IPS DF 4.7 (cell line): Measurements from ENCODE around the gene ZNF784.

ENCODE experiments used
- DNase-seq: peaks from one replicate; pipeline ENCODE4 v3.0.0-alpha.2; 2013; ENCODE audit warnings: low spot score; ENCODE audit errors: extremely low read depth

ZNF784 gene

GRCh38 chr19:55602104-55603001 lies 22.0 kb downstream of the ZNF784 start:
- no peak for DNase-seq

- DNase-seq: no peak
These were observed 23.3 kb downstream of the ZNF784 start for GRCh38 chr19:55601084-55601483.

- no peak for DNase-seq
These were observed 23.7 kb downstream of the ZNF784 start for GRCh38 chr19:55600662-55601028.

GRCh38 chr19:55599842-55600661 lies 24.3 kb downstream of the ZNF784 start, which contains the start of gene ZNF524:
TSS of gene ZNF524 (plus strand) at chr19:55600288. CDS start at chr19:55602113, 1,825 bp downstream.
- DNase-seq: no peak

- no peak for DNase-seq
These were observed 24.9 kb downstream of the ZNF784 start, which contains the start of gene FIZ1 for GRCh38 chr19:55599468-55599841. TSS of gene FIZ1 (minus strand) at chr19:55599517. CDS start at chr19:55597865, 1,652 bp downstream.

DNA sequence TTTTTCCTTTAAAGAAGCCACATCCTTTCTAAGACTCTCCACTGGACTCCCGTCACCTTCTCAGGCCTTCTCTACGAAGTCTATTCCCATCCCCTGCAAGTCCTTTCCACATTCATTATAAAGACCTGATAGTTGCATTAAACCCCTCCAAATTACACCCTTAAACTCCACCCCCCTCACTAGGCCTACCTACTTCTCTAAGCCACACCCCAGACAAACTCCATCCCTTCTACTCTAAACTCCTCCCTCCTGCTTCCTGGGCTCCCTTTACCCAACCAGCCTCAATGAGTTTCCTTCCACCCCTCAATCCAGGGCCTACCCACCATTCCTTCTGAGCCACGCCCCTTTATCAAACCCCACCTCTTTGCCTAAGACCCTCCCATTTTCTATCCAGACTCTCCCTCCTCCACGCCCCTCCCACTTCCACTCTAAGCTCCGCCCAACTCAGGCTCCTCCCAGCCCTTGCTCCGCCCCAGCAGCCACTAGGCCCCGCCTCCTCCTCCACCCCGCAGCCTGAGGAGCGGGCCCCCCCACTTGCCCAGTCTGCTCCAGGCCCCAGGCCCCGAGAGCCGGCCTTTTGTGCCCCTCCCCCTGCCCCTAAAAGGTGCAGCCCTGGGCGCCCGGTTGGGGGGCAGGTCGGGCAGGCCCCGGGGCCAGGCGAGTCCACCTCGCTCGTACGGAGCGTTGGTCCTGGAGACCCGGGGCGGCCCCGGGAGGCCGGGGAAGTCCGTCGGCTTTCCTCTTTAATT lies 25.5 kb downstream of the ZNF784 start:
- DNase-seq: no peak

DNA sequence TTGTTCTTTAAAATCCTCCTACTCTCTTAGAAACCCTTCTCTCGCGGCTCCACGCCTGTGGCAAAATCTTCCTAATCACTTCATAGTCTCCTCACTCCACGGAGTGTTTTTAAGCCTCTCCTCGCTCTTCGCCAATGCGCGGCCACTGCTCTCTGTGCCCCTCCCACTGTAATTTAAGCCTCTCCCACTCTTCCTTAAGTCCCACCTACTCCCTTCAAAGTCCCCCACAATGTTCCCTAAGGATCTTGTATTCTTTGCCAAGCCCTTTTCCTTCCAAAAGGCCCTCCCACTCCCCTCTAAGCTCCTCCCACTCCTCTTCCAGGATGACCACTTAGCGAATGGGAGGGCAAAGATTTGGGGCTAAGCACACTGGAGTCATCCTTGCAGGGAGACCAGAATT lies 26.3 kb downstream of the ZNF784 start:
- DNase-seq: no peak

- DNase-seq: no peak
These were observed 26.9 kb downstream of the ZNF784 start for GRCh38 chr19:55597501-55597921.

DNA sequence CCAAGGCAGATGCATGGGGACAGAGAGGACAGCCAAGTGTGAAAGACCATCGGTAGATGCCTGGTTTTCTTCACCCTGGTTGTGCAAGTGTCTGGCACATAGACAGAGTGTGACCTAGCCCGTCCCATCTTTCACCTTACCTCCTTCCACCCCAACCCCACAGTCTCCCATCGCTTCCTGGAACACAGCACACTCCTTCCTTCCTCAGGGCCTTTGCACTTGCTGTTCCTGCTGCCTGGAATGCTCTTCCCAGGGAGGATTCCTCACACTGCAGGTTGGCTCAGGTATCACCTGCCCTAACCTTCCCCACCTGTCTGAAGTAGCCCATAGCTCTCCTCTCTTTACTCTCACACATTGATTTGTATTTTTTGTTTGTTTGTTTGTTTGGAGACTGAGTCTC lies 28.1 kb downstream of the ZNF784 start:
- no peak for DNase-seq

DNA sequence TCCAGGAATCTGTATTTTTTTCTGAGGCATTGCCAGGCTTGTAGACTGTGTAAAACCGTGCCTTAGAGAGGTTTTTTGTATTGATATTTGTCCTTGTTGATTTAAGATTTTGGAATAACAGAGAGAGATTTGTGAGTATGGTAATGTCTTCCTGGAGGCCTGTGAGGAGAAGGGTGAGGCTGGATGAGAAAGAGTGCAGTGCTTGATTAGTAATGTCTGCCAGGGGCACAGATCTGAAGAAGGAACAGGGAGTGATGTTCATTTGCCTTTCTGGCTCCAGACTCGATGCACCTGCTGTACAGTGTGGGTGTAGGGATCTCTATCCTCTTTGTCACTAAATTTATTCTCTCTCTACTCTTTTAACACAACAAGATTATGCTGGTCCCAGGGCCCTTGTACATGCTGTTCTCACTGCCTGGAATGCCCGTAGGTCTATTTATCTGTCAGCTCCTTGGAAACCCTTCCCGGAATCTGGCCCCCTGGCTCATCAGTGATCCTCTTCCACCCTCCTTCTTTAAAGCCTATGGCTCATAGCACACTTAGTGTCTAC lies 29.3 kb downstream of the ZNF784 start:
- DNase-seq: no peak

- DNase-seq: no peak
These were observed 31.1 kb downstream of the ZNF784 start for GRCh38 chr19:55593096-55593772.

- DNase-seq: no peak
These were observed 31.8 kb downstream of the ZNF784 start for GRCh38 chr19:55592391-55593090.

DNA sequence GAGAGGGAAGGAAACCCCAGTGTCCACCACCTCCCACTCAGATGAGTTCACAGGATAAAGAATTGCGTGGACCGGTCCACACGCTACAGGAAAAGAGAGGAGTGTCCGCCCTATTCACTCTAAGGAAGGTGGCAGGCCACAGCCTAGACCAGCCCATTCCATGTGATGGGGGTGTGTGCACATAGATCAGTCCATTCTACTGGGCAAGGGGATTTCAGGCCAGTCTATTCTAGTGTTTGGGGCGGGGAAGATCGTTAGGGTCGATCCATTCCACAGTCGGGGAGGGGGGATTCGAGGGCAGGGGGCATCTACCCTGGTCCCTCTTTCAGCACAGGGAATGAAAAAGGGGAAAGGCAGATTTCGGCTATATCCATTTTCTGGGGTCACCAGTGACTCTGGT lies 32.8 kb downstream of the ZNF784 start:
- DNase-seq: no peak

- no peak for DNase-seq
These were observed 33.7 kb downstream of the ZNF784 start for GRCh38 chr19:55590617-55591016.

DNA sequence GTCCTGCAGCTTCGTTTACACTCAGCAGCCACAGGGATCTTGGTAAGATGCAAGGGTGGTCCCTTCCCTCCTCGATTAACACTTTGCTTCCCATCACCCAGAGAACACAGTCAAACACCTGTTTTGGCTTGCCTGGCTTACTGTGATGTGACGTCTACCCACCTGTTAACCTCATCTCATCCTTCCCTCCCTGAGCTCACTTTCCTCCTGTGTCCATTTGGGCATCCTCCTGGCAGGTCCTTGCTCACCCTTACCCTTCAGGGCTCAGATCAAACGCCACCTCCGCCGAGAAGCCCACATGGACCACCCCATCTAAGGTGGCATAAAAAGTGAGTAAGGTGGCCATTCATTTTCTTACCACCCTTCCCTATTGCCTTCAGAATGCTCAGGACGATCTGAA lies 34.3 kb downstream of the ZNF784 start:
- no peak for DNase-seq

DNA sequence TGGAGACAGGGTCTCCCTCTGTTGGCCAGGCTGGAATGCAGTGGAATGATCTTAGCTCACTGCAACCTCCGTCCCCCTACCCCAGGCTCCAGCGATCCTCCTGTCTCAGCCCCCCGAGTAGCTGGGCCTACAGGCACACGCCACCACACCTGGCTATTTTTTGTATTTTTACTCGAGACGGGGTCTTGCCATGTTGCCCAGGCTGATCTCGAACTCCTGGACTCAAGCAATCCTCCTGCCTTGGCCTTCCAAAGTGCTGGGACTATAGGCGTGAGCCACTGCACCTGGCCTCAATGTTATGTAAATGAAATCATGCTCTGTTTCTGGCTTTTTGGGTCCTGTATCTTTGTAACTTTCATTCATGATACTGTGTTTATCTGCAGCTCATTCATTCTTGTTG lies 35.6 kb downstream of the ZNF784 start:
- no peak for DNase-seq

- no peak for DNase-seq
These were observed 37.2 kb downstream of the ZNF784 start for GRCh38 chr19:55586976-55587668.

DNA sequence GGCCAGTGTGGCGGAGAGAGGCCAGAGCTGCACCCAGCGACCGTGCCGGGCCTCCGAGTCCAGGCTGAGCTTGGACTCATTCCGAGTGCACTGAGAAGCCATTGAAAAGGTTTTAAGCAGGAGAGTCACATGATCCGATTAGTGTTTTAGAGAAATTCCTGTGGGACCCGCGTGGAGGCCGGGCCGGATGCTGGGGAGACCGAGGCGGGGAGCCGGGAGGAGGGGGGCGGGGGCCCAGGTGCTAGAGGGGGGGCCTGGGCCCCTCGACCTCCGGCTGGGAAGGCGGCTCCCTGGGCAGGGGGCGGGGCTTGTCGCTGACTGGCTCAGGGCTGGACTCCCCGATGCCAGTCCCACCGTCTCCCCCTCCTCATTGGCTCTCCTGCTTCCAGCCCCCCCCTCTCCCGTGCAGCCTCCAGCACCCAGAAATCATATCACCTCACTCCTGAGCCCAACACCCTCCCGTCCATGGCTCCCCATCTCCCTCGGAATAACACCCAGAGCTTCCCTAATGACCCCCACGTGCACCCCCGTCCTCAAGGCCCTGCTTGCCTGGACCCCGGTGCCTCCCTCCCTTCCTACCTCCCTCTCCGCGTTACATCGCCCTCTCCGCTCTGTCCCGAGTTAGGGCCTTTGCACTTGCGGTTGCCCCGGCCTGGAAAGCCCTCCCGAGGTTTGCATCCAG lies 38.6 kb downstream of the ZNF784 start:
- DNase-seq: no peak

DNA sequence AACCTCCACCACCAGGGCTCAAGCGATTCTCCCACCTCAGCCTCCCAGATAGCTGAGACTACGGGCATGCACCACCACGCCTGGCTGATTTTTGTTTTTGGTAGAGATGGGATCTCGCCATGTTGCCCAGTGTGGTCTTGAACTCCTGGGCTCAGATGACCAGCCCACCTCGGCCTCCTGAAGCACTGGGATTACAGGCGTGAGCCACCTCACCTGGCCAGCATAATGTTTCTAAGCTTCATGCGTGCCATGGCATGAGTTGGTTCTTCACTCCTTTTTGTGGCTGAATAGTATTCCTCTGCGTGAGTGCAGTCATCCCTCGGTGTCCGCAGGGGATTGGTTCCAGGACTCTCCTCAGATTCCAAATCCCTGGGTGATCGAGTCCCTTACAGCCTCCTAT lies 39.5 kb downstream of the ZNF784 start:
- DNase-seq: no peak
